ENCODE data around the gene ALG3. TPM values are rescaled to one million over a fixed set of nuclear protein-coding genes. Genes with fewer than 3 reads are reported as not detected.

ALG3 gene
- total RNA-seq, 1 experiment from 2014 or later = 62.2 TPM

DNA sequence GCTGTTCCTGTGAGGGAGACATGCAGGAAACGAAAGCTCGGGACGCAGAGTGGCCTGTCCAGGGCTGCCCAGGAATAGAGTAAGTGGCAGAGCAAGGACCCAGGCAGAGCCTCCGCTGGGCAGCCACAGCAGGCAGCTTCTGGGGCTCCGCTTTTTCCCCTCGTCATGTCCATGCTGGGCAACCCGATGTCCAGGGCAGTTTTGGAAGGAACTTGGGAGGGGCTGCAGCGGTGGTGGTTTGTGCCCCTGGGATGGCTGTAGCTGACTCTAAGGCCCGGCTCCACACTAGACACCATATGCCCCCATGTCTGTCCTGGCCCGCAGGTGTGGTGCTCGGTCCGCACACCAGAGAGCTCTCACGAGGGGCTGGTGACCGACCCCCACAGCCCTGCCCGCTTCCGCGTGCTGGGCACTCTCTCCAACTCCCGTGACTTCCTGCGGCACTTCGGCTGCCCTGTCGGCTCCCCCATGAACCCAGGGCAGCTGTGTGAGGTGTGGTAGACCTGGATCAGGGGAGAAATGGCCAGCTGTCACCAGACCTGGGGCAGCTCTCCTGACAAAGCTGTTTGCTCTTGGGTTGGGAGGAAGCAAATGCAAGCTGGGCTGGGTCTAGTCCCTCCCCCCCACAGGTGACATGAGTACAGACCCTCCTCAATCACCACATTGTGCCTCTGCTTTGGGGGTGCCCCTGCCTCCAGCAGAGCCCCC is 43.1 kb upstream of the ALG3 start:
- no peak overlapping the region for H3T11ph ChIP-seq (ENCODE audit: low read length)
- Mint-ChIP-seq H3K36me3 (ENCODE audit: insufficient read depth in 1 of 3, low read depth in 3 of 3) (no peaks in the 10 kb centered on the region; a peak in 1 of 7 replicates), H3K27me3 (ENCODE audit: low read depth) (peaks cover 11% of the 10 kb centered on the region), H3K27ac (no peak overlapping the region; a peak in 1 of 7 replicates), H3K9me3 (no peaks in the 10 kb centered on the region), H3K4me3 (no peak overlapping the region; a peak in 1 of 5 replicates), H3K4me1 (no peaks in the 10 kb centered on the region)
- H3K14ac ChIP-seq (ENCODE audit: insufficient read depth, low read length) = no peak overlapping the region; the same call in 1 of the 2 replicates
- no peak overlapping the region for H3K4ac ChIP-seq (ENCODE audit: low read depth, low read length)
- H2BK20ac ChIP-seq (ENCODE audit: low read depth, low read length, poor library complexity, severe bottlenecking) = no peak overlapping the region
- H3K23ac ChIP-seq (ENCODE audit: insufficient read length, low read depth, low read length) = no peak overlapping the region
- H4K20me1 ChIP-seq (ENCODE audit: control insufficient read depth, insufficient read depth, insufficient read length) = no peaks in the 10 kb centered on the region
- no peak overlapping the region for H3K27ac ChIP-seq (ENCODE audit: insufficient read length, low read depth, low read length)
- no peak overlapping the region for H3K9ac ChIP-seq (ENCODE audit: extremely low read depth, insufficient read length, low read length)
- no peak overlapping the region for H4K8ac ChIP-seq (replicated peaks; ENCODE audit: insufficient read length, low read depth, low read length)
- H3K56ac ChIP-seq (ENCODE audit: insufficient read length, low read depth, low read length) = no peak overlapping the region
- WGBS (ENCODE audit: extremely low coverage, insufficient read length, low lambda C conversion rate) = no CpG with 5 or more reads among the region's 21 CpGs
- H3K4me2 ChIP-seq (ENCODE audit: insufficient read depth, insufficient read length, low read length) = no peak overlapping the region
- H2BK120ac ChIP-seq (ENCODE audit: low read depth, low read length, poor library complexity, severe bottlenecking) = no peak overlapping the region
- no peaks in the 10 kb centered on the region for H3K4me1 ChIP-seq (ENCODE audit: insufficient read depth, low read length)
- H3K18ac ChIP-seq (ENCODE audit: insufficient read length, low read depth, low read length) = no peak overlapping the region
- H2BK15ac ChIP-seq (ENCODE audit: low read depth, low read length) = no peak overlapping the region
- H3K27me3 ChIP-seq (ENCODE audit: insufficient read depth, low read length) = no peaks in the 10 kb centered on the region
- no peak overlapping the region for H4K5ac ChIP-seq (ENCODE audit: insufficient read length, low read depth, low read length)
- H3K9me3 ChIP-seq (ENCODE audit: control insufficient read depth, low read depth, low read length) = no peaks in the 10 kb centered on the region
- H2AFZ ChIP-seq (ENCODE audit: low read length) = no peak overlapping the region
- no peak overlapping the region for H4K91ac ChIP-seq (ENCODE audit: insufficient read length, low read depth, low read length)
- H2BK5ac ChIP-seq (ENCODE audit: insufficient read length, low read length) = no peak overlapping the region
- H3K23me2 ChIP-seq (ENCODE audit: insufficient read length, low read depth, low read length, poor library complexity, severe bottlenecking) = no peaks in the 10 kb centered on the region
- no peak overlapping the region for H2BK12ac ChIP-seq (ENCODE audit: insufficient read length, low read depth, low read length)
- H3K79me2 ChIP-seq (ENCODE audit: insufficient read depth, low read length) = no peaks in the 10 kb centered on the region
- no peak overlapping the region for H2AK5ac ChIP-seq (ENCODE audit: insufficient read length, low read length)
- TF ChIP-seq, protein P1, sequence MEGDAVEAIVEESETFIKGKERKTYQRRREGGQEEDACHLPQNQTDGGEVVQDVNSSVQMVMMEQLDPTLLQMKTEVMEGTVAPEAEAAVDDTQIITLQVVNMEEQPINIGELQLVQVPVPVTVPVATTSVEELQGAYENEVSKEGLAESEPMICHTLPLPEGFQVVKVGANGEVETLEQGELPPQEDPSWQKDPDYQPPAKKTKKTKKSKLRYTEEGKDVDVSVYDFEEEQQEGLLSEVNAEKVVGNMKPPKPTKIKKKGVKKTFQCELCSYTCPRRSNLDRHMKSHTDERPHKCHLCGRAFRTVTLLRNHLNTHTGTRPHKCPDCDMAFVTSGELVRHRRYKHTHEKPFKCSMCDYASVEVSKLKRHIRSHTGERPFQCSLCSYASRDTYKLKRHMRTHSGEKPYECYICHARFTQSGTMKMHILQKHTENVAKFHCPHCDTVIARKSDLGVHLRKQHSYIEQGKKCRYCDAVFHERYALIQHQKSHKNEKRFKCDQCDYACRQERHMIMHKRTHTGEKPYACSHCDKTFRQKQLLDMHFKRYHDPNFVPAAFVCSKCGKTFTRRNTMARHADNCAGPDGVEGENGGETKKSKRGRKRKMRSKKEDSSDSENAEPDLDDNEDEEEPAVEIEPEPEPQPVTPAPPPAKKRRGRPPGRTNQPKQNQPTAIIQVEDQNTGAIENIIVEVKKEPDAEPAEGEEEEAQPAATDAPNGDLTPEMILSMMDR (conservative IDR thresholded peaks at IDR 0.05) = no peak
- no peak for DNase-seq
- no peaks in the 10 kb centered on the region for H3K79me1 ChIP-seq (ENCODE audit: insufficient read depth, low read depth, low read length, poor library complexity, severe bottlenecking)
